ENCODE data around the gene MBD6. TPM values are rescaled to one million over a fixed set of nuclear protein-coding genes. Genes with fewer than 3 reads are reported as not detected.
"Not testable (repeated sequence)": the region's sequence is repeated elsewhere in the genome, so short reads cannot be mapped to it uniquely, and the experiment has no call there.

The MBD6 gene
- total RNA-seq, 2 experiments from 2014 or later: 80.9 to 85.4 TPM

DNA sequence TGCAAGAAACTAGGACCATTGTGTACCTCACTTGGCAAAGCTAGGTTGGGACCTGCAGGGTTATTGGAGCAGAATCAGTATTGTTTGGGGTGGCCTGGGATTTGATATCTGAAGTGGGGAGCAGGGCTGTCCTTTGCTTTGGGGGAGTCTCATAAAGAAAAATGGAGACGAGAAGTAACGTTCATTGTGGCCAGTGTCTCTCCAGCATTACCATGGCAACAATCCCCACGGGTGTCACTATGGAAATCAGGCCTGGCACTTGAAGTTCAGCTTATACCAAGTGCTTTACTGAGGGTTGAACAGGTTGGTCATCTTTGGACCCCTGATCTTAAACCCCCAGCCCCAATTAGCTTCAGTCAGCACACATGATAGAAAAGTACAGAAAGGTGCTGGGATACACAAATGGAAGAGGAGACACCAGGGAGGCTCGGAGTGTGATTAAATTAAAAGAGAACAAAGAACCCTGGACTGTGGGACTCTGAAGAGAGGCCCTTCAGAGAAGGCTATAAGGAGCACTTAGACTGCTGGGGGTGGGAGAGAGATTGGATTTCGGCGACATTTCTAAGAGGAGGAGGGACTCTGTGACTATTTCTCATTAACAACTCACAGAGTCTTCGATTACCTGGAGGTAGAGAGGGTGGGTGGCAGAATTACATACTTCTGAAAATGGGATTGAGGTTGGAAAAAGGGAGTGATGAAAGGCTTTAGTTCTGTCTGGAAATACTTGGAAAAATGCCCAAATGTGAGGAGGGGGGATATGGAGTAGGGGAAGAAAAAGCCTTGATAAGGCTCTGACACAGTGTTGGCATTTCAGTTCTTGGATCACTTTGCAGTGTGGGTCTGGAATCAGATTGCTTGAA lies 30.9 kb downstream of the MBD6 start:
- DNase-seq: no peak
- no peak overlapping the region for H3K4me3 Mint-ChIP-seq
- no peaks in the 10 kb centered on the region for H3K9me3 Mint-ChIP-seq (ENCODE audit: low read depth)

DNA sequence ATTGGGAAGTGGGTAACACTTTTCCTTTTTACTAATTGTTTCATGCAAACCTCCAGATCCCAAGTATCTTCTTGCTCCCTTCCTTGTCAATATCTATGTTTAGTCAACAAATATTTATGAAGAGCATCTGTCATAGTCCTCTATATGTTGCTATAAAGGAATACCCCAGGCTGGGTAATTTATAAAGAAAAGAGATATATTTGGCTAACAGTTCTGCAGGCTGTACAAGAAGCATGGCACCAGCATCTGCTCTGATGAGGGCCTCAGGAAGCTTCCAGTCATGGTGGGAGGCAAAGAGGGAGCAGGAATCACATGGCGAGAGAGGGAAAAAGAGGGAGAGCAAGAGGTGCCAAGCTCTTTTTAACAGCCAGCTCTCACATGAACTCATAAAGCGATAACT lies 31.8 kb downstream of the MBD6 start:
- no peak for ATAC-seq
- H3K36me3 Mint-ChIP-seq: no peaks in the 10 kb centered on the region
- DNase-seq: no peak
- no peak overlapping the region for H3K4me3 Mint-ChIP-seq
- no peaks in the 10 kb centered on the region for H3K9me3 Mint-ChIP-seq (ENCODE audit: low read depth)
- H3K4me1 Mint-ChIP-seq: peaks cover 24% of the 10 kb centered on the region
- CTCF ChIA-PET: no interaction called here
- no peaks in the 10 kb centered on the region for H3K27me3 Mint-ChIP-seq
- H3K27ac Mint-ChIP-seq: no peak overlapping the region

More for the DNA sequence above, 30.9 kb downstream of the MBD6 start:
- H3K4me1 Mint-ChIP-seq: peaks cover 30% of the 10 kb centered on the region
- no peak overlapping the region for H3K27ac Mint-ChIP-seq
- no peaks in the 10 kb centered on the region for H3K36me3 Mint-ChIP-seq
- CTCF ChIA-PET: interaction anchor here (0.8 to 1.4 kb wide), 2 partner anchors 9 to 30 kb away, joined by 3 read pairs; no protein-coding TSS in a partner anchor
- no peak for ATAC-seq
- peaks cover 9% of the 10 kb centered on the region for H3K27me3 Mint-ChIP-seq

DNA sequence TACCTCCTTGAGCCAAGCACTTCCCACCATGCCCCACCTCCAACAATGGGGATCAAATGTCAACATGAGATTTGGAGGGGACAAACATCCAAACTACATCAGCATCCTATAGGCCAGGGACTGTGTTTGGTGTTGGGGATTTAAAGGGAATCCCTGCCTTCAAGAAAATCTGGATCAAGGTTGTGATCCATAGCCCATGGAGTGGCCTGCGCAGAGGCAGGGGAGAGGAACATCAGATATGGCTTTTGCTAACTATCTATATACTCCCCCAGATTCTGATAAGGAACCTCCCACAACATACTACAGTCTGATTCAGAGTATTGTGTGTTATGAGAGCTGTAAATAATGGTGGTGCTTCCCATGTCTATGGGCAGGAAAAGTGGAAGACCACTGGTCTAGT lies 32.3 kb downstream of the MBD6 start:
- Mint-ChIP-seq H3K27me3 (no peaks in the 10 kb centered on the region), H3K27ac (no peak overlapping the region), H3K4me3 (no peak overlapping the region), H3K9me3 (ENCODE audit: low read depth) (no peaks in the 10 kb centered on the region), H3K36me3 (no peaks in the 10 kb centered on the region), H3K4me1 (peaks cover 22% of the 10 kb centered on the region)
- DNase-seq (no peak), ATAC-seq (no peak)
- CTCF ChIA-PET: interaction anchor here (0.9 kb wide), 1 partner anchor 27 kb away, joined by 3 read pairs; no protein-coding TSS in a partner anchor

GRCh38 chr12:57558864-57559263 lies 36.2 kb downstream of the MBD6 start:
- ATAC-seq: no peak
- CTCF ChIA-PET: interaction anchor here (1.2 kb wide), 1 partner anchor 12 kb away, joined by 5 read pairs; the partner anchor contains the start of gene DCTN2
- no peaks in the 10 kb centered on the region for H3K36me3 Mint-ChIP-seq
- no peaks in the 10 kb centered on the region for H3K4me1 Mint-ChIP-seq
- no peak for DNase-seq
- no peak overlapping the region for H3K4me3 Mint-ChIP-seq
- no peak overlapping the region for H3K27ac Mint-ChIP-seq
- peaks cover 9% of the 10 kb centered on the region for H3K27me3 Mint-ChIP-seq
- no peaks in the 10 kb centered on the region for H3K9me3 Mint-ChIP-seq (ENCODE audit: low read depth)

DNA sequence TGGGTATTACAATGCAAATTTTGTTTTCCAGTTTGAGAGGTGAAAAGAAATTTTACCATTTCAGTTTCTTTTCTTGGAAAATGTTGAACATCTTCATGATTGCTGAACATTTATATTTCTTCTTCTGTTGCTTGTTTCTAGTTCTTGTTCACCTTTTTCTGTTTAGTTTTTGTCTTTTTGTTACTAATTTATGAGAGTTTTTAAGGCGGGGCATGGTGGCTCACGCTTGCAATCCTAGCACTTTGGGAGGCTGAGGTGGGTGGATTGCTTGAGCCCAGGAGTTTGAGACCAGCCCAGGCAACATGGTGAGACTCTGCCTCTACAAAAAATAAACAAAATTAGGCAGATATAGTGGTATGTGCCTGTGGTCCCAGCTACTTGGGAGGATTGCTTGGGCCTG lies 37.9 kb downstream of the MBD6 start:
- Mint-ChIP-seq H3K4me3 (no peak overlapping the region), H3K27ac (no peak overlapping the region), H3K36me3 (no peaks in the 10 kb centered on the region), H3K27me3 (peaks cover 9% of the 10 kb centered on the region), H3K4me1 (no peaks in the 10 kb centered on the region), H3K9me3 (ENCODE audit: low read depth) (no peaks in the 10 kb centered on the region)
- CTCF ChIA-PET: interaction anchor here (1.0 kb wide), 1 partner anchor 23 kb away, joined by 3 read pairs; no protein-coding TSS in a partner anchor
- DNase-seq: no peak
- no peak for ATAC-seq

DNA sequence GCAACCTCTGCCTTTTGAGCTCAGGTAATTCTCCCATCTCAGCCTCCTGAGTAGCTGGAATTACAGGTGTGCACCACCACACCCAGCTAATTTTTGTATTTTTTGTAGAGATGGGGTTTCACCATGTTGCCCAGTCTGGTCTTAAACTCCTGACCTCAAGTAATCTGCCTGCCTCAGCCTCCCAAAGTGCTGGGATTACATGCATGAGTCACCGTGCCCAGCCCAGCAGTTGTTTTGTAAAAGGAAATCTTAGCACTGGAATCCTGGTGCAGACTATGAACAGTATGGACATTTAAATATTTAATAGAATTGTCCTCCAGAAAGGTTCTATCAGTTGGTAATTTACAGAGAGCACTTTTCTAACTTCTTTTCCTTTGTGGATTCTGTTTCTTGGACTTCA lies 38.5 kb downstream of the MBD6 start:
- H3K9me3 Mint-ChIP-seq (ENCODE audit: low read depth); ATAC-seq; H3K4me1 Mint-ChIP-seq; H3K27me3 Mint-ChIP-seq; H3K27ac Mint-ChIP-seq; H3K36me3 Mint-ChIP-seq; DNase-seq; H3K4me3 Mint-ChIP-seq: not testable (repeated sequence)
- CTCF ChIA-PET: interaction anchor here (1.0 kb wide), 1 partner anchor 22 kb away, joined by 3 read pairs; no protein-coding TSS in a partner anchor

- no peak for ATAC-seq
- CTCF ChIA-PET: interaction anchor here (0.7 kb wide), 1 partner anchor 64 kb away, joined by 3 read pairs; no protein-coding TSS in a partner anchor
Measured at GRCh38 chr12:57563358-57563757, 40.7 kb downstream of the MBD6 start.

GRCh38 chr12:57564178-57564740 lies 41.6 kb downstream of the MBD6 start:
- H3K27ac Mint-ChIP-seq: no peak overlapping the region
- H3K9me3 Mint-ChIP-seq (ENCODE audit: low read depth): no peaks in the 10 kb centered on the region
- no peaks in the 10 kb centered on the region for H3K4me1 Mint-ChIP-seq
- CTCF ChIA-PET: interaction anchor here (0.9 kb wide), 1 partner anchor 19 kb away, joined by 3 read pairs; no protein-coding TSS in a partner anchor
- peaks cover 9% of the 10 kb centered on the region for H3K27me3 Mint-ChIP-seq
- no peaks in the 10 kb centered on the region for H3K36me3 Mint-ChIP-seq
- DNase-seq (no peak), ATAC-seq (no peak)
- H3K4me3 Mint-ChIP-seq: no peak overlapping the region

More at GRCh38 chr12:57563358-57563757, 40.7 kb downstream of the MBD6 start:
- Mint-ChIP-seq H3K36me3 (no peaks in the 10 kb centered on the region), H3K4me1 (no peaks in the 10 kb centered on the region), H3K9me3 (ENCODE audit: low read depth) (no peaks in the 10 kb centered on the region), H3K27ac (no peak overlapping the region), H3K27me3 (peaks cover 9% of the 10 kb centered on the region), H3K4me3 (no peak overlapping the region)
- DNase-seq: no peak

GRCh38 chr12:57568838-57569237 lies 46.2 kb downstream of the MBD6 start:
- CTCF ChIA-PET: interaction anchor here (2.9 kb wide), 1 partner anchor 15 kb away, joined by 9 read pairs; no protein-coding TSS in a partner anchor
- H3K4me3 Mint-ChIP-seq: no peak overlapping the region
- H3K36me3 Mint-ChIP-seq: no peaks in the 10 kb centered on the region
- DNase-seq: no peak
- no peak overlapping the region for H3K27ac Mint-ChIP-seq
- no peaks in the 10 kb centered on the region for H3K9me3 Mint-ChIP-seq (ENCODE audit: low read depth)
- ATAC-seq: no peak
- H3K27me3 Mint-ChIP-seq: no peaks in the 10 kb centered on the region
- no peaks in the 10 kb centered on the region for H3K4me1 Mint-ChIP-seq

GRCh38 chr12:57569858-57570257 lies 47.2 kb downstream of the MBD6 start:
- DNase-seq (no peak), ATAC-seq (no peak)
- CTCF ChIA-PET: interaction anchor here (3.7 kb wide), 1 partner anchor 14 kb away, joined by 25 read pairs; no protein-coding TSS in a partner anchor
- H3K4me3 Mint-ChIP-seq: no peak overlapping the region
- no peaks in the 10 kb centered on the region for H3K4me1 Mint-ChIP-seq
- no peaks in the 10 kb centered on the region for H3K27me3 Mint-ChIP-seq
- no peaks in the 10 kb centered on the region for H3K9me3 Mint-ChIP-seq (ENCODE audit: low read depth)
- H3K27ac Mint-ChIP-seq: no peak overlapping the region
- no peaks in the 10 kb centered on the region for H3K36me3 Mint-ChIP-seq

DNA sequence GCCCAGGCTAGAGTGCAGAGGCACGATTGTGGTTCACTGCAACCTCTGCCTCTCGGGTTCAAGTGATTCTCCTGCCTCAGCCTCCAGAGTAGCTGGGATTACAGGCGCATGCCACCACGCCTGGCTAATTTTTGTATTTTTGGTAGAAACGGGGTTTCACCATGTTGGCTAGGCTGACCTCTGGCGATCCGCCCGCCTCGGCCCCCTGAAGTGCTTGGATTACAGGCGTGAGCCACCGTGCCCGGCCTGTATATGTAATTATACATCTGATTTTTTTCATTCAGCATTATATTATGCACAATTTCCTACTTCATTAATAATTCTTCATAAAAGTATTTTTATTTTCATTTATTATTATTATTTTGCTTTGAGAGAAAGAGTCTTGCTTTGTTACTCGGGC lies 47.8 kb downstream of the MBD6 start:
- not testable (repeated sequence) for ATAC-seq; H3K9me3 Mint-ChIP-seq (ENCODE audit: low read depth); H3K27me3 Mint-ChIP-seq; H3K36me3 Mint-ChIP-seq; DNase-seq; H3K27ac Mint-ChIP-seq; H3K4me3 Mint-ChIP-seq; H3K4me1 Mint-ChIP-seq
- CTCF ChIA-PET: interaction anchor here (1.4 to 3.7 kb wide), 3 partner anchors 9 to 22 kb away, joined by 3 to 25 read pairs (median 3); no protein-coding TSS in a partner anchor

DNA sequence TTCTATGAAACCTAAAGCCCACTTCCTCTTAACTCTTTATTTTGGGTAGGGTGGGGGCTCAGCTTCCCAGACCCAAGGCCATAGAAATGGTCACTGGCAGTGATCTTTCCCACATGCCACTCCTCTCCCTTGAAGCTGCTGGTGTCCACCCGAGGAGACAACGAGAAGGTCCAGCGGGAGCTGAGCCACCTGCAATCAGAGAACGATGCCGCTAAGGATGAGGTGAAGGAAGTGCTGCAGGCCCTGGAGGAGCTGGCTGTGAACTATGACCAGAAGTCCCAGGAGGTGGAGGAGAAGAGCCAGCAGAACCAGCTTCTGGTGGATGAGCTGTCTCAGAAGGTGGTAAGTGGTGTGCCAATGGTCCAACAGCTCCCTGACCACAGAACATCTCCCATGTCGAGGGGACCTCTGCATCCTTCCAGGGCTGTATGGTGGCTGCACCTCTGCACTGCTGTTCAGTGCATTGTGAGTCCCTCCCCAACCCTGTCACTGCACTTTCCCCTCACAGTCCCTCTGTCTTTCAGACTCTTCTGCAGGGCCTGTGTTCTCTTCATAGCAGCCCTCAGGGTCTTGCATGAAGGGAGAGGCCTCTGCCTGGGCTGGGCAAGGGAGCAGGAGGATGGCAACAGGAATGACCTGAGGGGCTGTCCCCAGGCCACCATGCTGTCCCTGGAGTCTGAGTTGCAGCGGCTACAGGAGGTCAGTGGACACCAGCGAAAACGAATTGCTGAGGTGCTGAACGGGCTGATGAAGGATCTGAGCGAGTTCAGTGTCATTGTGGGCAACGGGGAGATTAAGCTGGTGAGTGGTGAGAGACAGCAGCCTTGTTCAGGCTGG lies 49.5 kb downstream of the MBD6 start:
- ATAC-seq (no peak), DNase-seq (no peak)
- H3K27me3 Mint-ChIP-seq: no peaks in the 10 kb centered on the region
- CTCF ChIA-PET: interaction anchor here (1.4 to 3.7 kb wide), 2 partner anchors 12 to 20 kb away, joined by 3 to 25 read pairs; no protein-coding TSS in a partner anchor
- H3K4me3 Mint-ChIP-seq: no peak overlapping the region
- H3K36me3 Mint-ChIP-seq: no peaks in the 10 kb centered on the region
- H3K27ac Mint-ChIP-seq: no peak overlapping the region
- no peaks in the 10 kb centered on the region for H3K4me1 Mint-ChIP-seq
- no peaks in the 10 kb centered on the region for H3K9me3 Mint-ChIP-seq (ENCODE audit: low read depth)

- no peak overlapping the region for H3K27ac Mint-ChIP-seq
- no peaks in the 10 kb centered on the region for H3K9me3 Mint-ChIP-seq (ENCODE audit: low read depth)
- H3K36me3 Mint-ChIP-seq: no peaks in the 10 kb centered on the region
- ATAC-seq: no peak
- no peaks in the 10 kb centered on the region for H3K27me3 Mint-ChIP-seq
- DNase-seq: no peak
- no peak overlapping the region for H3K4me3 Mint-ChIP-seq
- H3K4me1 Mint-ChIP-seq: no peaks in the 10 kb centered on the region
- CTCF ChIA-PET: interaction anchor here (0.9 to 2.1 kb wide), 7 partner anchors 9 to 119 kb away, joined by 3 to 15 read pairs (median 5); partner anchors contain the start of genes INHBE and PIP4K2C
Measured at GRCh38 chr12:57574795-57575194, 52.2 kb downstream of the MBD6 start.
